GM12874 (cell line): ENCODE results near the gene ADORA3.
A peak's percentile ranks its signal among the peaks of the same experiment; 100 is the strongest.

Experiments
- TF ChIP-seq, protein P1 (sequence below): IDR thresholded peaks from 2 replicates; pipeline ENCODE4 v1.5.1; 2011; ENCODE audit warnings: low read depth, mild to moderate bottlenecking, control low read depth, low read length, moderate library complexity; ENCODE audit not compliant: insufficient read depth

ADORA3 gene

DNA sequence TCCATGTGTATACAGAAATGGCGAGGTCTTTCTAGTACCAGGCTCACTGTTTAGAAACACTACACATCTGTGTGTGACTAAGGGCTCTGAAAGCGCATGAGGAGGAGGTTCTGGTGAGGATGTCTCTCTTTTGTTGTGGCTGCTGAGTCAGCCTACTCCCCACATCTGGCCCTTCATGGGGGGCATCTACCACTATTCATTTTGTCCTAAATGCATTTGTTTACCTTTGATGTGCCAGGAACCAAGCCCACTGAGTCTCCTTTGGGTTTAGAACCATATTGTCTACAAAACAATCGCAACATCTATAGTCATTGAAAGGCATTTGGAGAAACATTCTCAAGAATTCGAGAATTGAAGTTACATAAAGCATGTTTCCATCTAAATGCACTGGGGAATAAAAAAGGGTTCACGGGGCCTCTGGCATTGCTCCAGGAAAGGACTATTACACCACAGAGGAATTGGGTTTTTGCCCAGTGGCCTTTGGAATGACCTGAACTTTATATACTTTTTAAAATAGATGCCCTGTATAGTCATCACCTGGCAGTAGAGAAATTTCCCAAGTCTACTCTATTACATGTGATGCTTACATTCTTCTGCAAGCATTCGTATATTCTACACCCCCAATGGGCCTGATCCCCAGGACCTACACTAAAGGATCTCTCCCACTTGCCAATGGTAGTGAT lies 35.1 kb upstream of the ADORA3 start:
- TF ChIP-seq, protein P1, sequence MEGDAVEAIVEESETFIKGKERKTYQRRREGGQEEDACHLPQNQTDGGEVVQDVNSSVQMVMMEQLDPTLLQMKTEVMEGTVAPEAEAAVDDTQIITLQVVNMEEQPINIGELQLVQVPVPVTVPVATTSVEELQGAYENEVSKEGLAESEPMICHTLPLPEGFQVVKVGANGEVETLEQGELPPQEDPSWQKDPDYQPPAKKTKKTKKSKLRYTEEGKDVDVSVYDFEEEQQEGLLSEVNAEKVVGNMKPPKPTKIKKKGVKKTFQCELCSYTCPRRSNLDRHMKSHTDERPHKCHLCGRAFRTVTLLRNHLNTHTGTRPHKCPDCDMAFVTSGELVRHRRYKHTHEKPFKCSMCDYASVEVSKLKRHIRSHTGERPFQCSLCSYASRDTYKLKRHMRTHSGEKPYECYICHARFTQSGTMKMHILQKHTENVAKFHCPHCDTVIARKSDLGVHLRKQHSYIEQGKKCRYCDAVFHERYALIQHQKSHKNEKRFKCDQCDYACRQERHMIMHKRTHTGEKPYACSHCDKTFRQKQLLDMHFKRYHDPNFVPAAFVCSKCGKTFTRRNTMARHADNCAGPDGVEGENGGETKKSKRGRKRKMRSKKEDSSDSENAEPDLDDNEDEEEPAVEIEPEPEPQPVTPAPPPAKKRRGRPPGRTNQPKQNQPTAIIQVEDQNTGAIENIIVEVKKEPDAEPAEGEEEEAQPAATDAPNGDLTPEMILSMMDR: no peak

DNA sequence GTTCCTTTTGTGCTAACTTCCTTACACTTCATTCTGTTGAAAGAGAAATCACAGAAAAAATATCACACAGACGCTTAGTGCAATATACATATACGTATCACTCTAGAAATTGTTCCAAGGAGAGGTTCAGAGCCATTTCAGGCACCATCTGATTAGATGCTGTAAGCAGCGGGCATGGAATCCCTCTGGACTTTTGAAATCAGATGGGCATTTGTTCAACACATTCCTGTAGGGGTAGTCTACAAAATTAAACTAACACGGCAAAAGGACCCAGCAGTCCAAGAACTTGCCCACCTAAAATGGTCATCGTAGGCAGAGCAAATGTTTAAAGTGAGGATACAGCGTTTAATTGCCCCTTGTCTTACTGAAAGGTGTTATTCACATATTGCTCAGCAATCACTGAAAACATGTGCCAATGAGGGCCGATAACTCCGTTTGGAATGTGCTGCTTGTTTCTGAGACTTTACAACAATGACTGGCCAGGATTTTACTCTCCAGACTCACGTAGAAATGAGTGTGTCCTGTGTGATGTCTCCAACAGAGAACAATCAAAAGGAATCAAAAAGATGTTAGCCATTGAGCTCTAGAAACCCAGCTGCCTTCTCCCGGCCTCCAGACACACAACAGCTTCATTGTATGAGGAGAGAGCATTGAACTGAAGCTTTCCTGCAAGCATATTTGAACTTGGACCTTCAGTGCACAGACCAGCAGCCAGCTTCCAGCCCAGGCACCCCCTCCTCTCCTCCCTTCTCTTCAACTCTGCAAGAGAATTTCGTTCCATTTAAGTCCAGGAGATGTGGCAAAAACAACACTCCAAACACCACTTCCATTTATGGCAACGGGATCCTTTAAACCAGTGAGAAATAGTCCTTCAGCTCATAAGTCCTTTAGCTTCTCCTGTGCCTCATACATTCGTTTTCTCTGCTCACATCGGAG lies 32.1 kb upstream of the ADORA3 start:
- TF ChIP-seq, protein P1: no peak

DNA sequence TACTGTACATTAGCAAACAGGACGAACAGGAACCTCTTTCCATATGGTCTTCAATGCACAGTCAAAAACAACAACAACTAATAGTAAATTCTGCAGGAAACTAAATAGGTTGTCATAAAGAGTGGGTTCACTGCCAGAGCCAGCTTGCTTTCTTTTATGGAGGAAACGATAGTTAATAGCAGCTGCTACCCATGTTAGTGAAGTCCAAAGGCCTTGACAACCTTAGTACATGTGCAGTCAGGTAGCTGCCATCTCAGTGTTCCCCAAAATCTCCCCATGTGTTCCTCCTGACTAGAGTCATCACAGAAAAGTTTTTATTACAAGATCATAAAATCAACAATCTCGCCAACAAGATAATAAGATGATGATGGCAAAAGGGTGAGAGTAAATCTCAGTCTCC lies 16.6 kb upstream of the ADORA3 start:
- TF ChIP-seq, protein P1: no peak

GRCh38 chr1:111517469-111518225 lies 14.2 kb upstream of the ADORA3 start:
- TF ChIP-seq, protein P1: no peak

DNA sequence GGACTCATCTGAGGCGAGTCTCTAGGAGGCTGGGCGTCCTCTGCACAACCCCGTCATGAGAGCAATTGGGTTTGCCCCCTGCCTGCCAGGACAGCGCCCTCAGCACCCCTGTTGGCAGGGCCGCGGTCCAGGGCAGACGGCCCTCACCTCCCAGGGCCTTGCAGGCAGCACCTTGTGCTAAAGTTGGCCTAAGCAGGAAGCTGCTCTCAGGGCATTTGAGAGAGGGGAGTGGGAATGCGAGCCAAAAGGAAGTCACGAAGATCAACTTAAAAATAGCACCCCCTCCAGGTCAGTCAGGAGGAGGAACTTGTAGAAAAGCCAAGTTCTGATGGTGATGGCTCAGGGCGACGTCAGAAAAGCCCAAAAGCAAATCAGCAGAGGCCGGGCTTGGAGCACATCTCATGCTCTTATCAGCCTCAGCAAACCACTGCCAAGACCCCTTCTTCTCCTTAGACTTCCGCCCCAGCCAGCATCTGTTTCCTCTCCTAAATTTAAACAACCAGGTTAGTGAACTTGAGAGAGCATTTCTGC lies 12.6 kb upstream of the ADORA3 start:
- TF ChIP-seq, protein P1: peak; percentile 52; the same call in 1 of the 2 replicates

DNA sequence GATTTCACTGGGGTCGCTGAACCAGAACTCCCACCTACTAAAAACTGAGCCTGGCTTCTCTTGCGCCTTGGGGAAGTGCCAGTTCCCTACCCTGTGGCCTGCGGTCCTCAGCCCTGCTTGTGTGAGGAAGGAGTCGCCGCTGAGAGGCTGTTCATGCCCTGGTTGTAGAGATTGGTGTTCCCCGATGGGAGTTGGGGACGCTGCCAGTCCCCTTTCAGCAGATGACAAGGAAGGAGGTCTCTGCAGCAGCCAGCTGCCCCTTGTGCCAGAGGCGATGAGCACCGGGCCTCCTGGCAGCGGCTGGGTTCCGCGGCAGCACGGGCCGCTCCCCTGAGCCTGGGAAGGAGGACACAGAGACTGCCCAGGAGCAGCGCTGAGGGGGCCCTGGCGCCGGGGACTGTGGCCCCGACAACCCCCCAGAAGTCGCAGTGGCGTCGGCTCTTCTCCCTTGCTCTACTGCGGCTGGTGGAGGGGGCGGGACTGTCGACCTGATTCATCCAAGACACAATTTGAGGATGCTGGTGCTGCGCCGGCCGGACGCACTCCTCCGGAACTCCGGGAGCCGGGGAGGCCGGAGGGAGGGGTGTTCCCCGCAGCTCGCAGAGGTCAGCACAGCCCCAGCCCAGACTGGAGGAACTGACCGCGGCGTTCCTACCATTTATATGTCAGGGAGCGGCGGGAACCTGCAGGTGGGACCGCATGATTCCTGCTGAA lies 12.0 kb upstream of the ADORA3 start:
- TF ChIP-seq, protein P1: no peak
